SK-N-SH treated with all-trans-retinoic acid at 6 μM for 48 hours (cell line): ENCODE data around the gene AEBP2.

ENCODE experiments used
- ATAC-seq: fragments of 200-7000 bp; cut with Tn5 transposase; 3 replicates; pipeline ENCODE4 v1.9.1; 2020; ENCODE audit warnings: mild to moderate bottlenecking, moderate library complexity
- ARNTL ChIP-seq: fragments of 450-650 bp; formaldehyde crosslinking; IDR thresholded peaks from 2 replicates; pipeline ENCODE4 v1.5.0; 2020; ENCODE audit warnings: low read depth, mild to moderate bottlenecking, moderate library complexity, borderline replicate concordance
- BACH2 ChIP-seq: fragments of 250-450 bp; sonication (Bioruptor Pico); IDR thresholded peaks from 2 replicates; pipeline ENCODE4 v1.9.0; 2021; ENCODE audit warnings: mild to moderate bottlenecking, borderline replicate concordance
- CREB5 ChIP-seq: fragments of 250-450 bp; sonication (Bioruptor Pico); IDR thresholded peaks from 2 replicates; pipeline ENCODE4 v1.5.1; 2020; ENCODE audit warnings: low read depth, mild to moderate bottlenecking, moderate library complexity
- CSDC2 ChIP-seq: fragments of 250-450 bp; sonication (Bioruptor Pico); IDR thresholded peaks from 2 replicates; pipeline ENCODE4 v1.5.0; 2020; ENCODE audit warnings: mild to moderate bottlenecking, moderate library complexity
- CSRNP3 ChIP-seq: fragments of 250-450 bp; sonication (Bioruptor Pico); IDR thresholded peaks from 2 replicates; pipeline ENCODE4 v1.5.1; 2021; ENCODE audit warnings: mild to moderate bottlenecking, moderate library complexity
- ESRRG ChIP-seq: fragments of 250-450 bp; sonication (Bioruptor Pico); IDR thresholded peaks from 2 replicates; pipeline ENCODE4 v1.6.1; 2021; ENCODE audit warnings: mild to moderate bottlenecking
- GLIS3 ChIP-seq: fragments of 250-450 bp; sonication (Bioruptor Pico); IDR thresholded peaks from 2 replicates; pipeline ENCODE4 v1.5.0; 2020; ENCODE audit warnings: mild to moderate bottlenecking, moderate library complexity
- ISL1 ChIP-seq: fragments of 250-450 bp; sonication (Bioruptor Pico); IDR thresholded peaks from 2 replicates; pipeline ENCODE4 v2.1.2; 2022; ENCODE audit warnings: mild to moderate bottlenecking, moderate library complexity
- OSR1 ChIP-seq: fragments of 250-450 bp; sonication (Bioruptor Pico); IDR thresholded peaks from 2 replicates; pipeline ENCODE4 v1.8.0; 2022; ENCODE audit warnings: moderate library complexity, mild to moderate bottlenecking, inconsistent platforms
- PATZ1 ChIP-seq: fragments of 250-450 bp; sonication (Bioruptor Pico); IDR thresholded peaks from 2 replicates; pipeline ENCODE4 v1.8.0; 2020; ENCODE audit warnings: mild to moderate bottlenecking, moderate library complexity, borderline replicate concordance
- PPARA ChIP-seq: fragments of 250-450 bp; sonication (Bioruptor Pico); IDR thresholded peaks from 2 replicates; pipeline ENCODE4 v1.5.0; 2020; ENCODE audit warnings: mild to moderate bottlenecking, borderline replicate concordance
- RARB ChIP-seq: fragments of 250-450 bp; sonication (Bioruptor Pico); IDR thresholded peaks from 2 replicates; pipeline ENCODE4 v1.8.0; 2021; ENCODE audit warnings: mild to moderate bottlenecking, moderate library complexity
- SNAI2 ChIP-seq: fragments of 250-450 bp; sonication (Bioruptor Pico); IDR thresholded peaks from 2 replicates; pipeline ENCODE4 v1.5.0; 2020; ENCODE audit warnings: mild to moderate bottlenecking, moderate library complexity
- TCF4 ChIP-seq: fragments of 250-450 bp; sonication (Bioruptor Pico); IDR thresholded peaks from 2 replicates; pipeline ENCODE4 v1.8.0; 2021; ENCODE audit warnings: mild to moderate bottlenecking, moderate library complexity, borderline replicate concordance
- TOX ChIP-seq: fragments of 250-450 bp; sonication (Bioruptor Pico); IDR thresholded peaks from 2 replicates; pipeline ENCODE4 v1.8.0; 2021; ENCODE audit warnings: mild to moderate bottlenecking, moderate library complexity, borderline replicate concordance
- TSHZ2 ChIP-seq: fragments of 250-450 bp; sonication (Bioruptor Pico); IDR thresholded peaks from 2 replicates; pipeline ENCODE4 v1.5.0; 2020; ENCODE audit warnings: mild to moderate bottlenecking, moderate library complexity
- ZC3H10 ChIP-seq: fragments of 250-450 bp; sonication (Bioruptor Pico); IDR thresholded peaks from 2 replicates; pipeline ENCODE4 v1.5.1; 2021; ENCODE audit warnings: mild to moderate bottlenecking, moderate library complexity
- ZFP3 ChIP-seq: fragments of 250-450 bp; sonication (Bioruptor Pico); IDR thresholded peaks from 2 replicates; pipeline ENCODE4 v1.5.0; 2020; ENCODE audit warnings: mild to moderate bottlenecking, moderate library complexity
- ZFP30 ChIP-seq: fragments of 450-650 bp; formaldehyde crosslinking; IDR thresholded peaks from 2 replicates; pipeline ENCODE4 v1.5.0; 2022; ENCODE audit warnings: mild to moderate bottlenecking, moderate library complexity
- ZNF565 ChIP-seq: fragments of 450-650 bp; formaldehyde crosslinking; conservative IDR thresholded peaks from 2 replicates; pipeline ENCODE4 v1.5.0; 2020; ENCODE audit warnings: low read depth, mild to moderate bottlenecking, moderate library complexity
- ZNF70 ChIP-seq: fragments of 450-650 bp; formaldehyde crosslinking; IDR thresholded peaks from 2 replicates; pipeline ENCODE4 v1.5.0; 2020; ENCODE audit warnings: mild to moderate bottlenecking, moderate library complexity
- ZNF8 ChIP-seq: fragments of 450-650 bp; formaldehyde crosslinking; IDR thresholded peaks from 2 replicates; pipeline ENCODE4 v1.5.0; 2020; ENCODE audit warnings: mild to moderate bottlenecking, moderate library complexity

AEBP2 gene

GRCh38 chr12:19491863-19492262 lies 52.6 kb downstream of the AEBP2 start:
- TF ChIP-seq TSHZ2 (CRISPR knock-in tag) (no peak), ZNF70 (CRISPR knock-in tag) (no peak), ZFP30 (CRISPR knock-in tag) (no peak), GLIS3 (CRISPR knock-in tag) (no peak)
- ATAC-seq, result no peak

GRCh38 chr12:19496219-19496878 lies 57.1 kb downstream of the AEBP2 start:
- TF ChIP-seq ZNF565 (CRISPR knock-in tag) (no peak), ZNF70 (CRISPR knock-in tag) (no peak), RARB (no peak), CSDC2 (CRISPR knock-in tag) (no peak), BACH2 (CRISPR knock-in tag) (no peak), ZNF8 (CRISPR knock-in tag) (no peak), CSRNP3 (CRISPR knock-in tag) (no peak), ESRRG (CRISPR knock-in tag) (no peak)
- no peak for ATAC-seq

- ATAC-seq, result no peak
- TF ChIP-seq ZFP3 (CRISPR knock-in tag), result no peak
- TF ChIP-seq PPARA (CRISPR knock-in tag), result no peak
- no peak for TF ChIP-seq PATZ1 (CRISPR knock-in tag)
- no peak for TF ChIP-seq ZNF70 (CRISPR knock-in tag)
- TF ChIP-seq TCF4 (CRISPR knock-in tag), result no peak
- no peak for TF ChIP-seq ESRRG (CRISPR knock-in tag)
- TF ChIP-seq ARNTL (CRISPR knock-in tag), result no peak
- TF ChIP-seq ZC3H10, result no peak
- no peak for TF ChIP-seq TOX (CRISPR knock-in tag)
- TF ChIP-seq ZFP30 (CRISPR knock-in tag), result no peak
- no peak for TF ChIP-seq OSR1 (CRISPR knock-in tag)
- TF ChIP-seq ZNF8 (CRISPR knock-in tag), result no peak
- TF ChIP-seq CSRNP3 (CRISPR knock-in tag), result no peak
- no peak for TF ChIP-seq ZNF565 (CRISPR knock-in tag)
- TF ChIP-seq GLIS3 (CRISPR knock-in tag), result no peak
- no peak for TF ChIP-seq RARB
- no peak for TF ChIP-seq ISL1
- TF ChIP-seq SNAI2 (CRISPR knock-in tag), result no peak
- no peak for TF ChIP-seq BACH2 (CRISPR knock-in tag)
Measured at GRCh38 chr12:19498099-19498498, 58.8 kb downstream of the AEBP2 start.

- no peak for ATAC-seq
- TF ChIP-seq CSDC2 (CRISPR knock-in tag), result no peak
- no peak for TF ChIP-seq TSHZ2 (CRISPR knock-in tag)
- no peak for TF ChIP-seq GLIS3 (CRISPR knock-in tag)
- no peak for TF ChIP-seq ZC3H10
- no peak for TF ChIP-seq CREB5 (CRISPR knock-in tag)
- no peak for TF ChIP-seq ISL1
- no peak for TF ChIP-seq ZFP30 (CRISPR knock-in tag)
- TF ChIP-seq ARNTL (CRISPR knock-in tag), result no peak
Measured at GRCh38 chr12:19499030-19499429, 59.7 kb downstream of the AEBP2 start.
